ENCODE measurements around the gene ACTG1.

- TF ChIP-seq POLR2A (IDR thresholded peaks at IDR 0.05; ENCODE audit: low read depth) (no peak), CTCF (IDR thresholded peaks at IDR 0.05) (no peak), POLR2AphosphoS5 (IDR thresholded peaks at IDR 0.05) (no peak), EP300 (IDR thresholded peaks at IDR 0.05) (no peak)
Observed at GRCh38 chr17:81461607-81462500, 50.7 kb downstream of the ACTG1 start.

All from esophagus muscularis mucosa (tissue), 4 donors.